ENCODE results near the gene RAD51B.
A peak's percentile ranks its signal among the peaks of the same experiment; 100 is the strongest.
"Not testable (repeated sequence)": the region's sequence is repeated elsewhere in the genome, so short reads cannot be mapped to it uniquely, and the experiment has no call there.

The RAD51B gene

DNA sequence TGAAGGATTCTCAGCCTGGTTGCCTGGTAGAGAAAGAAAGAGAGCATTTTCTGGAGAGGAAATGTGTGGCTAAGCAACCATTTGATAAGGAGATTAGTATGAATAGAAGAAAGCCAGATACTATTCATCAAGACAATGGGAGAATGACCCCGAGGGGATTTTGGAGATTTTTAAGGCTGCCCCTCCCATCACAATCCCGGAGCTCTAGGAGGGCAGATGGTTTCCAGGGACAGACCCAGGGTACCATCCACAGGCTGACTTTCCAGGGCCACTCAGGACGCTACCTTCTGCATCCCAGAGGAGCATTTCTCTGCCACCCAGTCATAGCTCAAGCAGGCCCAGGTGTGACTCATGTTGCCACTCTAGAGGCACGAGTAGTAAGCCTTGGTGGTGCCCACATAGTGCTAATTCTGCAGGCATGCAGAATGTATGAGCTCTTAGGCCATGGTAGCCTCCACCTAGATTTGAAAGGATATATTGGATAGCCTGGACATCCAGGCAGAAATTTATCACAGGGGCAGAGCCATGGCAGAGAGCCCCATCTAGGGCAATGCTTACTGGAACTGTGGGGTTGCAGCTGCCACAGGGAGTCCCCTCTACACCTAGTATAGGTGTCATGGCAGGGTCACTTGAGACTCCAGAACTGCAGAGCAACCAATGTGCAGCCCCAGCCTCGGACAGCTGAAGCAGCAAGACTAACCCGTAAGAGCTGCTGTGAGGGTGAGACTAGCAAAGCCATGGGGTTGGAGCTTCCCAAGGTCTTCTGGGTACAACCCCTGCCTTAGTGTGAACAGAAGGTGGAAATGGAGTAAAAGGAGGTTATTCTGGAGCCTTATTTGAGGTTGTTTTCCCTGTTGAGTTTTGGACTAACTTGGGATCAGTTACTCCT, 607.3 kb downstream of the RAD51B start:
- DNase-seq, result no peak

DNA sequence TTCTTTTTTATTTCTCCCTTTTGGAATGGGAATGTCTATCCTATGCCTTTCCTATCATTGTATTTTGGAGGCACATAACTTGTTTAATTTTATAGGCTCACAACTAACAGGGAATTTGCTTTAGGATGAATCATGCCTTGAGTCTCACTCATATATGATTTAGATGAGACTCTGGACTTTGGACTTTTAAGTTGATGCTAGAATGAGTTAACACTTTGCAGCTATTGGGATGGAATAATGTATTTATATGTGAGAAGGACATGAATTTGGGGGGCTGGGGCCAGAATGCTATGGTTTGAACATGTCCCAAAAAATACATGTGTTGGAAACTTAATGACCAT, 607.9 kb downstream of the RAD51B start:
- DNase-seq, result no peak

DNA sequence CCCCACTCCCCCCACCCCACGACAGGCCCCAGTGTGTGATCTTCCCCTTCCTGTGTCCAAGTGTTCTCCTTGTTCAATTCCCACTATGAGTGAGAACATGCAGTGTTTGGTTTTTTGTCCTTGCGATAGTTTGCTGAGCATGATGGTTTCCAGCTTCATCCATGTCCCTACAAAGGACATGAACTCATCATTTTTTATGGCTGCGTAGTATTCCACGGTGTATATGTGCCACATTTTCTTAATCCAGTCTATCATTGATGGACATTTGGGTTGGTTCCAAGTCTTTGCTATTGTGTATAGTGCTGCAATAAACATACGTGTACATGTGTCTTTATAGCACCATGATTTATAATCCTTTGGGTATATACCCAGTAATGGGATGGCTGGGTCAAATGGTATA, 609.3 kb downstream of the RAD51B start:
- DNase-seq, result not testable (repeated sequence)

DNA sequence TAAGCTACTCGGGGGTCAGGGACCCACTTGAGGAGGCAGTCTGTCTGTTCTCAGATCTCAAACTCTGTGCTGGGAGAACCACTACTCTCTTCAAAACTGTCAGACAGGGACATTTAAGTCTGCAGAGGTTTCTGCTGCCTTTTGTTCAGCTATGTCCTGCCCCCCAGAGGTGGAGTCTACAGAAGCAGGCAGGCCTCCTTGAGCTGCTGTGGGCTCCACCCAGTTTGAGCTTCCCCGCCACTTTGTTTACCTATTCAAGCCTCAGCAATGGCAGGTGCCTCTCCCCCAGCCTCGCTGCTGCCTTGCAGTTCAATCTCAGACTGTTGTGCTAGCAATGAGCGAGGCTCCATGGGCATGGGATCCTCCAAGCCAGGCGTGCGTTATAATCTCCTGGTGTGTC, 614.6 kb downstream of the RAD51B start:
- peak; percentile 10 for DNase-seq

DNA sequence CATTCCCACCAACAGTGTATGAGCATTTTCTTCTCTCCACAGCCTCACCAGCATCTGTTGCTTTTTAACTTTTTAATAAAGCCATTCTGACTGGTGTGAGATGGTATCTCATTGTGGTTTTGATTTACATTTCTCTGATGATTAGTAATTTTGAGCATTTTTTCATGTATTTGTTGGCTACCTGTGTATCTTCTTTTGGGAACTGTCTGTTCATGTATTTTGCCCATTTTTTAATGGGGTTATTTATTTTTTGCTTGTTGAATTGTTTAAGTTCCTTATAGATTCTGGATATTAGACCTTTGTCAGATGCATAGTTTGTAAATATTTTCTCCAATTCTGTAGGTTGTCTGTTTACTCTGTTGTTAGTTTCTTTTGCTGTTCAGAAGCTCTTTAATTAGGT, 616.1 kb downstream of the RAD51B start:
- not testable (repeated sequence) for DNase-seq

DNA sequence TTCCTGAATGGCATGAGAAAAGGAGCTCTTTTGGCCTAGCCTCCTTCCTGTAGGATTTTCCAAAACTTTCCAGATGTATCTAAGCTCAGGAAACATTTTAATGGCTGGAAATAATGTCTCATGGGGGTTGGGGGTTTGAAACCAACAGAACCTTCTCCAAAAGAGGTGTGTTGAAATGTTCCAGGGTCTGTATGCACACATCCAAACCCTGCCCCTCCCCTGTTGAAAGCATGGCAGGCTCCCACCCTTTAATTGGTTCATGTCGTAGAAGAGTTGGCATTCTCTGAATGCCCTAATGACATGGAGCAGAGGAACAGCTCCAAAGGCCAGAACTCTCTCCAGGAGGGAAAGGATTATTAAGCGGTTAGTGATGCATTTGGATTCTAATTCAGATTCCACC, 620.1 kb downstream of the RAD51B start:
- DNase-seq, result no peak

DNA sequence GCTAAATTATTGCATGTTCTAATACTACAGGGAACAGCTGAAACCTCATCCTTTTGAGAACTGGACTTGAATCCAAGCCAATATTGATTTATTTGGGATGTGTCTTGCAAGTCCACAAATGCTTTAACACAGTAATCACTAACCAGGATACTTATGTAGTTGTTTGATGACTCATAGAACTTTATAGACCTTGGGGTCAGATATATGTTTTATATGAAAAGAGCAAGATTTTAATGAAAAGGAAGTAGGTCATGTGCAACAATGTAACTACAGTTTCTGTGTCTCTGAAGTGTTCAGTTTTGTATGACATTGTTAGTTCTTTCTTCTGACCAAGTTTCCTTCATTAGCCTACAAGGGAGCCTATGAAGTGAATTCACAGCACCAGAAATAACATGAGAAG, 621.2 kb downstream of the RAD51B start:
- DNase-seq, result no peak

DNA sequence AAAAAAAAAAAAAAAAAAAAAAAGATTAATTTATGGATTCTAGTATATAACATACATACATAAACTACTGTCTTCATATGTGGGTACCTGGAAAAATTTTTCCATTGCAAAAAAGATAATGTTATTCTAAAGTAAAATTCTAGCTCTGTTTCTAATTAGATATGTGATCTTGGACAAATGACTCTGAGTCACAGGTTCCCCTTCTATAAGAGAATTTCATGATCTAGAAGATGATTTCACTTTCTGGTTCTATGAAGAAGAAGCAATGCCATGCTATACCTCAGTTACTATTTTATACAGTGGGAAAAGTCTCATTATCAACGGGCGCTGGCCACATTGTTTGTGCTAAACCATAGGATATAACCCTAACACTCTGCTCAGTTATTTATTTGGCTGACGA, 622.0 kb downstream of the RAD51B start:
- DNase-seq, result no peak

DNA sequence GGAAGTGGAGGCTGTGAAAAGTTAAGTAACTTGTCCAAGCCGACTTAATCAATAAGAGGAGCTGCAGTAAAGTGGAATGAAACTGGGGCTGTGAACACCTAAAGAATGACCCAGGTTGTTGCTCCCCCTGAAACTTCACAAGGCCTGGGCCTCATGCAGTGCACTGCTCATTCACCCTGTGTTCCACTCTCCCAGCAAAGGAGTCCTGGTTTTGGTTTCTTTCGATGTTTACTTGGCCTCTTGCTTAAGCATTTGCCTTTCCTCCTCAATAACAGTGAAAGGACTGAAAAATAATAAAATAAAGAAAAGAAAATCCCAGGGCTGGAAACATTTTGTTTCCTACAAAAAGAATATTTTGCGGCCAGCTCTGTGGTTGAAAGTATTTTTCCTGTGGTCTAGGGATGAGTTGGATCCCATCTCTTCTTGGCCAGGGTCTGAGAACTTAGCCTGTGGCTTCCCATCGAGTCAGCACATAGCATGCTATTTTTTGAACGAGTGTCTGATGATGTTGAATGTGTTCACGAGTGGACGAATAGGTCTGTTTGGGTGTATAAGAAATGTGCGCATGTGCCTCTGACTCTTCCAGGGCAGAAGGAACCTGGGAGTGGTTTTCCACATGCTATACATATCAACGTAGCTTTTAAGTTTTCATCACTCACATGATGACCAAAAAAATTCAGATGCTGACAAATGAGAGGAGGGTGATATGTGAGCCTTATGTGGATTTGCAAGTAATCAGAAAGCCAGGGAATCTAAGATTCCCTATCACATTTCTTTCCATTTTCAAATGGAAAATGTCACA, 623.5 kb downstream of the RAD51B start:
- no peak for DNase-seq

DNA sequence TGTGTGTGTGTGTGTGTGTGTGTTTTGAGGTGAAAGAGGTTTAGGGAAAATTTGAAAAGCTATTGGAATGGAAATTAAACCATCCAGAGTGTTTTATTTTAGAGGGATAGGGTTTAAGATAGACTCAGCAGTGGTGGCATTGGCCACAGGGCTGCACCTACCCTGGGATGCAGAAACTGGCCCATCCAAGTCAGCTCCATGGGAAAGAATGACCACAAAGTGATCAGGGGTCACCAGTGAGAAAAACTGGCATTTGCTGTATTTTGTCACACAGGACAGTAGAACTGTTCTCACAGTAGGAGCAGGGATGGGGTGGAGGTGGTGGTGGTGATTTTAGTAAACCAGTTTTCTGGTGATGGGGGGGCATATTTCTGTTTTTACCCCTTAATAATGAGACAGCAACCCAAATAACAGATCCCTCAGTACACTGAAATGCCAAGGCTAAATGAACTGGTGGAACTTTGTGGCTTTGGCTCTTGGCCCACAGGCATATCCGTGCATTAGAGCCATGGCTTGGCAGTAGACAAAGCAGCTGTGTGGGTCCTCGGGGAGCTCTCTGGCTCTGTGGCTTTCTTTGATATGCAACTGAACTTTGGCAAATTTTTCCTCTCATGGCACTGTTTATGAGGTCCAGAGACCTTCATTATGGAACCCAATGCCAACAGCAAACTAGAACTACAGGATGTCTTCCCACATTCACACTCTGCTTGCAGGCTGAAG, 625.0 kb downstream of the RAD51B start:
- DNase-seq, result no peak

DNA sequence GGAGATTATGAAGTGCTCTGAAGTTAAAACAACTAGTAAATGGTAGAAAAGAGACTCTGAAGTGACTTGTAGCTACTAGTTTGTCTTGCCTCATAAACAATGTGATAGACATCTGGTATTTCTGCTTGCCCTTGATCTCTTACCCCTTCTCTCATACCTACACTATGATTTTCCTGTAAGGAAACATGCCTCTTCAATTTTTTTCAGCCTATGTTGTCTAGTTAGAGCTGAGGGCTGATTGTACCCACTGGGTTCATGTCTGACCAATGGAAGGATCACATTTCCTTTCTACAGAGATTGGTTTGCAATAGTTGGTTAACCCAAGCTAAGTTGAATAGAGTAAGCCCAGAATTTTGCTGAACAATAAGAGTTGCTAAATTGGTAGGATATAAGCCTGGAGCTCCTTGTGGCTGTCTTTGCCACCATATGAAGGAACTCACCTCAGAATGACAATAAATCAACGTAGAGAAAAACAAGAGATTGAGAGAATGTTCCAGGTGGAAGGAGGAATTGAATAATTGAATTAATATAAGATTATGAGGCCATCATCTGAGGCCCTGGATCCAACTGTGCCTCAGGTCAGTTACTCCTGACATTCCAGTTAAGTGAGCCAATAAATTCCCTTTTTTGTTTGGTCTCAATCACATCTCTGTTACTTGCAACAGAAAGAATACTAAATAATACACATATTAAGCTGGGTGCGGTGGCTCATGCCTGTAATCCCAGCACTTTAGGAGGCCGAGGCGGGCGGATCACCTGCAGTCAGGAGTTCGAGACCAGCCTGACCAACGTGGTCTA, 626.9 kb downstream of the RAD51B start:
- no peak for DNase-seq

DNA sequence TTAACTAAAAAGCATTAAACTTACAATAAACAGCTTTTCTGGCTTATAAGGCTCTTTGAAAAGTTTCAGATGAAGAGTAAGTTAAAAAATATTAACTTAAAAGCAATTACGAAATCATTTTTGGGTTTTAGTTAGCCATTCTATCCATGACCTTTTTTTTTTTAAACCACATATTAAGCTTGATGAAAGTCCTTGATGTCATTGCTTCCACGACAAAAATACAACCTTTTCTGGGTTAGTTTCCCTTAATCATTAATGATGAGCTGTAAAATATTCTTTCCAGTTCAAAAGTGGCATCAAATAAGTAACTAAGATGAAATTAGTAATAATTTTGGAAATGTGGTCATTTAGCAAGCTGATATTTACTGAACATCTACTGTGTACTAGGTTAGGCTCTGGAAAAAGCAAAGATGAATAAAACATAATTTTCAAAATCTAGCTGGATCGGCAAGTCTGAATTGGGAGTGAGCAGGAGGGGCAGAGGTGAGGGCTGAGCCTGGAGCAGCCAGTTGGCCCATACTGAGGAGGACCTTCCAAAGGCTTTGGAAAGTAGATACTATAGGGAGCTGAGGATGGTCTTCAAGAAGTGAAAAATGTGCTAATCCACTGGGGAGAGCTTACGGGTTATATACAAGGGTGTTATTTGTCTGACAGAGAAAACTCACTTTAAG, 628.1 kb downstream of the RAD51B start:
- DNase-seq, result no peak

DNA sequence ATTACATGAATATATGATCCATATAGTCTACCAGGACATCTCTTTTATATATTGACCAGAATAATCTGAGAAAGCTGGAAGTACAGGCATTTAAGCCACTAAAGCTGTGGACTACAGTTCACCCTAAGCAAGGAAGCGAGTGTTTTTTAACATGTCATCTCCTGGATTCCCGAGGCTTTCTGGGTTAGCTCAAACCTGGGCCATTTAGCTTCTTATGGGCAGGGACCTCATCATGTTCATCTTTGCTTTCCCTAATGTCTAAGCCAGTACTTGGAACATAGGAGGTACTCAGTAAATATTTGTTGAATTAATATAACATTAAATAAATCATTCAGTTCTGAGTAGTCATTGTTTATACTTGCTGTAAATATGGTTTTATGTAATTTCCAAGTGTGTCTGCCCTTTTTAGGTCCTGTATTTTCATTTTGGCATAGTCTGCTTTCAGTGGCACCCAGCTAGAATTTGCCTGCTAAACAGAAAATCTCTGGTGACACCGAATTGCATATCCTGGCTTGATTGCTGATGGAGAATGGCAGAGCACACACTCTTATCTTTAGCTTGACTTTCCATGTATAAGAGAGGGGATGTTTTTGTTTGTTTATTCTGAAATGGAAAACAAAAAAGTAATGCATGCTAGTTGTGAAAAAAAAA, 628.8 kb downstream of the RAD51B start:
- no peak for DNase-seq

DNA sequence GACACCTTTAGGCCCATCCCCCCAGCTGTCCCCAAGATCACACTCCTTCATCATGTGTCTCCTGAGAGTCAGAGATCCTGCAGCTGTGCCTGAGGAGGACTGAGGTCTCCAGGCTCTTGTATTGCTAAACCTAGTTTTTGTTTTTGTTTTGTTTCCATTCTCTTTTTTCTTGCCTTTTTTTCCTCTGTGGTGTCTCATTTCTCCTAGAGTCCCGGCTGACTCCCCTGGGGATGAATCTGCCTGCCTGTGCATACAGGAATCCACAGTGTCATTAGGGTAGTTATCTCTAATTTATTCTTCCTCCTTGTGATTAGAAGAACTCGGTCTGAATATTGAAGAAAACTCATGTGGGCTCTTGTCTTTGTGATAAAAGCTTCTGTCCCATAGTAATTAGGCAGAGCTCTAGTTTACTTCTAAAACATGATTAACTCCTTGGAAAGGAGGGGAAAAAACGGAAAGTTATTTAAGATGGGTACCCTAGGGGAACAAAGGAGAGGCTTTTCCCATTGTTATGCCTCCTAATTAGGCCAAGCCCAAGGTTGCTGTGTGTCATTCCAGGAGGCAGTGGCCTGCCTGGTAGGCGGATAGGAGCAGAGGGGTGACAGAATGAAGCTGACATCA, 630.1 kb downstream of the RAD51B start:
- peak; percentile 22 for DNase-seq

DNA sequence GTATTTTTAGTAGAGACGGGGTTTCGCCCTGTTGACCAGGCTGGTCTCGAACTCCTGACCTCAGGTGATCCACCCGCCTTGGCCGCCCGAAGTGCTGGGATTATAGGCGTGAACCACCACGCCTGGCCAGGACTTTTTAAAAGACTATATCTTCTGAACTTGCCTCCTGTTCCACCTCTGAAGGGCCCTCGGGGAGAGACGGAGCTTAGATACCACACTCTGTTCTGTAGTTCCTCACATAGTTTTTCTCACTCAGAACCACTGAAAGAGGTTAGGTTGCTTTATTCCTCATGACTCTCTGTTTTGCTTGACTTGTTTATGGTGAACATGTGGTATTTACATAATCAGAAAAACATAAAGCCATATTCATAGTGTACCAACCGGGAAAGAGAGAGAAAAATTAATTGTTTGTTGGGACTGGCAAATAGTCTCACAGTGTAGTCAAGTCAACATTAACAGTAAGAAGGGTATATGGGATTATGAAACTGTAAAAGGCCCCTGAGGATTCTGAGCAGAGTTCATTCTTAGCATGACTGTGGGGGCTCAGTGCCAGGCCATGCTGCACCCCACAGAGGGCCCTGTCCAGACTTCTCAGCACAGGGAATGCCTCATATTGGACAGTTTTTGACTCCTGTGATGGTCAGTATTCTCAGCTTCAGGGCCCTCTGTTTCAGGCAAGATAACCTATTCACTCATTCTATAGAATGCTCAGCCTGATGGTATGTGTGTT, 631.0 kb downstream of the RAD51B start:
- no peak for DNase-seq

DNA sequence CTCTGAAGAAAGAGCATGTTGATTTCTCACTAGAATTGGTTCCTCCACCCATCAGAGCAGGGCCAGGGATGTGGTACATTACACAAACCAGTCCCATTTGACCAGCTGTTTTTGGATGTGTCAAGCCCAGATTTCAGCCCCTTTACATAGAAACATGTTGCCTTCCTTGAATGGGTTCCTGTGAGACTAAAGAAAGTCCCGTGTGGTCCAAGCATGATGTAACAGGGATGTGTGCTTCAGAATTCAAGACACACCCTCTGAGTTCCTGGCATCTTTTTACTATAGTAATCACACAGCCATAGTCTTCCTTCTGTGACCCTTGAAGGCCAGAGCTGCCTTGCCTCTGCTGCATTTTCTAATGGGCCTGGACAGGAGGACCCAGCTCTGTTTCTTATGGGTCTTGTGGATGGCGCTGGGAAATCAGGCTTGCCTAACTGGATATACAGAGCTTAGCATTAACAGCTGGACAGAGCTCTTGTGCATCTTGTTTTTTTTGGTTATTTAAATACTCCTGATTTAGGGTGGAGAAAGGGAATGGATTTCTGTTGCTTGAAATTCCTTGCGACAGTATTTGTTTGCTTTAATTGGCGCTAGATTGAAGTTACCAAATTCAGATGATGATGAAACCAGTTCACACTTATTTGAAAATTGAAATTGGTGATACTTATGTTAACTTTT, 632.3 kb downstream of the RAD51B start:
- DNase-seq, result no peak

DNA sequence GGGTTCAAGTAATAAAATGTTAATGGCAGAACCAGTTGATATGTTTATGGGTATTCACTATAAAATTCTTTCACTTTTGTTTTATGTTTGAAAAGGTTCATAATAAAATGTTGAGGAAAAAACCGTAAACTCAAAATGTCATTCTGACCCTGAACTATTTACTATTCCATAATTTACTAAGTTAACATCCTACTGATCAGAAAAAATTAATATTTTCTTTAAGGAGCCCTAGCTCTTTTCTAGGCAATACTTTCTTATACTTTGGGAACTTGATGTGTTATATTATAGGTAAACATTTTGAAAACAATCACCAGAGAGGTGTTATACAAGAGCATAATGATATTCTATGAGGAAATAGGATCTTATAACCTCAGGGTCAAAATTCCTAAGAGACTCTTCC, 638.7 kb downstream of the RAD51B start:
- DNase-seq, result no peak

DNA sequence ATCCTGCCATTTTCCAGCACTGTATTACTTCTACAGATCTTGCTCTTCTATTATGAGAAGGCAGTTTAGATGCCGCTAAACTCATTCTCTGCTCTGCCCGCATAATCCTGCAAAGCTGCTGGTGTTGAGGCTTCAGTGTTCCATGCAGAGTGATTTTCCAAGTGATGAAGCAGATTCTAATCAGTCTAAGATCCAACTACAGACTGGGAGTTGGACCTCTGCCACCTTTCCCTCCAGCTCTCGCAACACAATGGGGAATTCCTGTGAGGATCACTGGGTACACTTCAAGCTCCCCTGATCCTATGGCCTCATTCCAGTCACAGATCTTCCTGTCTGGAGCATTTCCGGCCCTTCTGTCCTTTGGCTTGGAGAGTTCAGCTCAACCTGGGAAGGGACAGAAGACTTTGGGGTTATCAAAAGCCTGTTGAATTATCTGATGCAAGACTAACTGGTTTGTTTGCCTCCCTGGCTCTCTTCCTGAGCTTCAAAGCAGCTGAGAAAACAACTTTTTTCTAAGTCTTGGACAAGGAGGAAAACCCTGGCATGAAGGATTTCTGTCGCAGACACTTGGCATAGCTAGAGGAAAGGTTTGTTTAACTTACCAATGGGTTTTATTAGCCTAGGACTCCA, 639.4 kb downstream of the RAD51B start:
- DNase-seq, result peak; percentile 96

DNA sequence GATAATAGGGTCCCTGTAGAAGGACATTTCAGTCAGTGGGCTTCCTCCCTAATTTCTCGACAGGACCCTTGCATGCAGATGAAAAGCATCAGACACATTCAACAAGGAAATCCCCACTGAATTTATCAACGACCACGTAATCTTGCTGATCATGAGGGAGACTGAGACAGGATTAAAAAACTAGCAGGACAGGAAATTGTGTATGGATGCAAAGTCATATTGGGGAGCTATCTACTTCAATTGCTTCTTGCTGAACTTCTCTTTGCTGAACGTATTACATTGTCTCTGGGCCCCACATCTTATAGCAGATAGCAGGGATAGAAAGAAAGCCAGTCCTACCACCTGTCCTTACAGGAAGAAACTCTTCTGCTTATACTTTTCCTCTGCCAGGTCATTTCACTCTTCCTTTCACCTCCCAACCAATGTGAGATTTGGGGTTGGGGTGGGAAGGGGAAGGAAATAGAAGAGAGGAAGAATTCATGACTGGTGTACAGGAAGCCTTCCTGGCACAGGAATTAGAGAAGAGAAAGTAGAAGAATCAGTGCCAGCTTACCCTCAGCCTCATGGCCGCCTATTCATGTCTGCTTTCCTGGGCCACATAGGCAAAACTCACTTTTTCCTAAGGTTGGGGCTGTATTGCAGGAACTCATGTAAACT, 640.0 kb downstream of the RAD51B start:
- peak; percentile 17 for DNase-seq
